ENCODE measurements around the gene MYOF.
"Not testable (repeated sequence)": the region's sequence is repeated elsewhere in the genome, so short reads cannot be mapped to it uniquely, and the experiment has no call there.

MYOF gene

DNA sequence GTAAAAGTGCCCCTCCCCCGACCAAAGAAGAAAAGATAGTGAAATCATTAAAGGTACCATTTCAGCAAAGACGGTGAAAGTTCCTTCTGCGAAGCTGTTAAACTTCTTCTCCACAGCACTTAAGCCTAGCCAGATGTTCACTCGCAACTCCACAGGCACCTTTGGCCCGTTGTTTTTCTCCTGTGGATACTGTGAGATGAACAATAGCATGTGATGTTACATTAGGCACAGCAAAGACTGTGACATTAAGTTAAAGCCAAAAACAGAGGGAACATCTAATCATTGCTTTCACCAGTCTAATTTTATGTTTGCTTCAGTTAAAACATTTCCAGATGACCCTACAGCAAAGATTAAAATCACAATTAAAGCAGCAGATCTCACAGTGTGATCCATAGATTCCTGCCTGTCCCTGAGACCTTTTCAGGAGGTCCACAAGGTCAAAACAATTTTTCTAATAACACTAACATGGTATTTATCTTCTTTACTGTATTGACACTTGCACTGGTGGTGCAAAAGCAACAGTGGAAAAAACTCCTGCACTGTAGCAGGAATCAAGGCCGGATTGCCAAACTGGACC lies 112.5 kb downstream of the MYOF start:
- Histone ChIP-seq H3K9ac (ENCODE audit: low read length) (no peak overlapping the region), H3K4me3 (ENCODE audit: low read length) (no peak overlapping the region), H3K27me3 (ENCODE audit: control insufficient read depth, insufficient read depth, low read length) (no peaks in the 10 kb centered on the region), H3K4me1 (ENCODE audit: control insufficient read depth, insufficient read depth, low read length) (no peaks in the 10 kb centered on the region), H3K36me3 (ENCODE audit: control insufficient read depth, insufficient read depth, low read length) (no peaks in the 10 kb centered on the region), H3K9me3 (ENCODE audit: control insufficient read depth, low read length) (no peaks in the 10 kb centered on the region)

- Histone ChIP-seq H3K9ac (ENCODE audit: low read length) (no peak overlapping the region), H3K27me3 (ENCODE audit: control insufficient read depth, insufficient read depth, low read length) (no peaks in the 10 kb centered on the region), H3K36me3 (ENCODE audit: control insufficient read depth, insufficient read depth, low read length) (no peaks in the 10 kb centered on the region), H3K9me3 (ENCODE audit: control insufficient read depth, low read length) (no peaks in the 10 kb centered on the region), H3K4me3 (ENCODE audit: low read length) (no peak overlapping the region), H3K4me1 (ENCODE audit: control insufficient read depth, insufficient read depth, low read length) (no peaks in the 10 kb centered on the region)
Observed at GRCh38 chr10:93368210-93368609, 113.9 kb downstream of the MYOF start.

GRCh38 chr10:93367664-93368063 lies 114.5 kb downstream of the MYOF start:
- no peaks in the 10 kb centered on the region for H3K27me3 ChIP-seq (ENCODE audit: control insufficient read depth, insufficient read depth, low read length)
- no peak overlapping the region for H3K9ac ChIP-seq (ENCODE audit: low read length)
- H3K36me3 ChIP-seq (ENCODE audit: control insufficient read depth, insufficient read depth, low read length): no peaks in the 10 kb centered on the region
- H3K4me1 ChIP-seq (ENCODE audit: control insufficient read depth, insufficient read depth, low read length): no peaks in the 10 kb centered on the region
- no peaks in the 10 kb centered on the region for H3K9me3 ChIP-seq (ENCODE audit: control insufficient read depth, low read length)
- no peak overlapping the region for H3K4me3 ChIP-seq (ENCODE audit: low read length)

DNA sequence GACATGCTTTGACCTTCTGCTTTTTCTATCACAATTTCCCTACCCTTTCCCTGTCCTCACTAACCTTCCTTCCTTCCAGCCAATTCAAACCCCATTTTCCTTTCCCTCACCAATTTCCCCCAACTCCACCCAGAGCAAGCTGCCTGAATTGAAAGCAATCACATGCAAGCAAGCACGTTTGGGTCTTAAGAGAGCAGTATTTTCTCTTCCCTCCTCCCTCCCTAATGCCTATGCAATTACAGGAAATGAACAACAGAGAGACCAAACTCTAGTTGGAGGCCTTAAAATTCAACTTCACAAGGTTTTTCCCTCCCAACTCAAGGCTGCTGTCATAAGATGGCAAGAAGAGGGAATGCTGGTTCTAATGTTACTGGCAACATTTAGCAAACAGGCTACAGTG lies 117.2 kb downstream of the MYOF start:
- no peak overlapping the region for H3K9ac ChIP-seq (ENCODE audit: low read length)
- H3K36me3 ChIP-seq (ENCODE audit: control insufficient read depth, insufficient read depth, low read length): no peaks in the 10 kb centered on the region

GRCh38 chr10:93363891-93364648 lies 118.1 kb downstream of the MYOF start:
- Histone ChIP-seq H3K36me3 (ENCODE audit: control insufficient read depth, insufficient read depth, low read length) (no peaks in the 10 kb centered on the region), H3K4me1 (ENCODE audit: control insufficient read depth, insufficient read depth, low read length) (no peaks in the 10 kb centered on the region), H3K4me3 (ENCODE audit: low read length) (no peak overlapping the region), H3K9me3 (ENCODE audit: control insufficient read depth, low read length) (no peaks in the 10 kb centered on the region), H3K27me3 (ENCODE audit: control insufficient read depth, insufficient read depth, low read length) (no peaks in the 10 kb centered on the region), H3K9ac (ENCODE audit: low read length) (no peak overlapping the region)

More for the DNA sequence above, 117.2 kb downstream of the MYOF start:
- Histone ChIP-seq H3K27me3 (ENCODE audit: control insufficient read depth, insufficient read depth, low read length) (no peaks in the 10 kb centered on the region), H3K4me3 (ENCODE audit: low read length) (no peak overlapping the region), H3K9me3 (ENCODE audit: control insufficient read depth, low read length) (no peaks in the 10 kb centered on the region), H3K4me1 (ENCODE audit: control insufficient read depth, insufficient read depth, low read length) (no peaks in the 10 kb centered on the region)

GRCh38 chr10:93358398-93358797 lies 123.7 kb downstream of the MYOF start:
- not testable (repeated sequence) for H3K27me3 ChIP-seq (ENCODE audit: control insufficient read depth, insufficient read depth, low read length); H3K36me3 ChIP-seq (ENCODE audit: control insufficient read depth, insufficient read depth, low read length)

GRCh38 chr10:93357680-93358079 lies 124.5 kb downstream of the MYOF start:
- Histone ChIP-seq H3K4me3 (ENCODE audit: low read length) (no peak overlapping the region), H3K9me3 (ENCODE audit: control insufficient read depth, low read length) (no peaks in the 10 kb centered on the region), H3K27me3 (ENCODE audit: control insufficient read depth, insufficient read depth, low read length) (no peaks in the 10 kb centered on the region), H3K9ac (ENCODE audit: low read length) (no peak overlapping the region), H3K4me1 (ENCODE audit: control insufficient read depth, insufficient read depth, low read length) (no peaks in the 10 kb centered on the region), H3K36me3 (ENCODE audit: control insufficient read depth, insufficient read depth, low read length) (no peaks in the 10 kb centered on the region)

More at GRCh38 chr10:93358398-93358797, 123.7 kb downstream of the MYOF start:
- not testable (repeated sequence) for H3K4me1 ChIP-seq (ENCODE audit: control insufficient read depth, insufficient read depth, low read length); H3K9ac ChIP-seq (ENCODE audit: low read length); H3K9me3 ChIP-seq (ENCODE audit: control insufficient read depth, low read length); H3K4me3 ChIP-seq (ENCODE audit: low read length)

DNA sequence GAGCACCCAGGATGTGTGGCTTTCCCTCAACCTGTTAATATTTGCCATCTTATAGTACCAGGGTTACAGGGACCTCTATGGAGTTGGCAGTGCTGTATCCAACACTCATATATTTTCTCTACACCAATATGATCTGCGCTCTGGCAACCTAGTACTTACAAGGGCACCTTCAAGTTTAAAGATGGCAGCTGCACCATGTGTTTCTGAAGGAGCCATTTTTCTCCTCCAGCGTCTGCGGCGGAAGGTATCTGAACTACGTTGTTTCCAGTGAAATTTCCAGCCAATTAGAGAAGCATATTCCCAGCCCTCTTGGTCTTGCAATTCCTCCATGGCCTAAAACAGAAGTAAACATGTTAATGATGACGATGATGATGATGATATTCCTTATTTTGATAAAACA lies 125.6 kb downstream of the MYOF start:
- no peak overlapping the region for H3K4me3 ChIP-seq (ENCODE audit: low read length)
- H3K4me1 ChIP-seq (ENCODE audit: control insufficient read depth, insufficient read depth, low read length): no peaks in the 10 kb centered on the region
- H3K36me3 ChIP-seq (ENCODE audit: control insufficient read depth, insufficient read depth, low read length): no peaks in the 10 kb centered on the region
- no peak overlapping the region for H3K9ac ChIP-seq (ENCODE audit: low read length)
- H3K9me3 ChIP-seq (ENCODE audit: control insufficient read depth, low read length): no peaks in the 10 kb centered on the region
- no peaks in the 10 kb centered on the region for H3K27me3 ChIP-seq (ENCODE audit: control insufficient read depth, insufficient read depth, low read length)

DNA sequence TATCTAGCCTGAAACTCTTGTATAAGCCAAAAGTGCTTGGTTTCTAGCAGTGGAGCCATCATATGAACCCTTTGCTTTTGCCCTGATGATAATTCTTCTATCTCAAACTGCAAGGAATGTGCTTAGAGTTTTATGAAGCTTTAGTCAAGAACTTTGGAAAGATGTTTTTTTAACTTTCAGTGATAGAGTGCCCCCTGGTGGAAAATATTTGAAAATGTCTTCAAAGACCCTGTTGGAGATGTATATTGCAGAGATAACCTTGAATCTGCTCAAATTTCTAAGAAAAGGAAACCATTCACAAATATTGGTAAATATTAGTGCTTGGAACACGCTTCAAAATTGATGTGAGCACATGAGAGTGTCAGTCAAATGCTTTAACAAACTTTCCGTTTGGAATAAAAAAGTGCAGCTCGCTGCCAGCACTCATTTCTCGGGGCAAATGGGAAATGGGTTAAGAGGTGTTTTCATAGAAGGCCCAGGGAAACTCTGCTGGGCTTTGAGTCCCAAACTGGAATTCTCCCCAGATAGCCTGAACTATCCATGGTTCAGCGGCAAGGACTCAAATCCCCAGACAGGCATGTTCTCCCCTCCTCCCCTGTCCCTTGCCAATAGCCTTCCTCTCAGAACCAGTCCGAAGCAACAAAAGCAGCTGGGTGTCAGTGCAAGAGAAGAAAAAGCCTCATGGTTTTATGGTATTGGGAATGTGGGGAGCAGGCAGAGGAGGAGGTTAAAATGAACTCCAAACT lies 129.3 kb downstream of the MYOF start:
- H3K36me3 ChIP-seq (ENCODE audit: control insufficient read depth, insufficient read depth, low read length): no peaks in the 10 kb centered on the region
- H3K4me3 ChIP-seq (ENCODE audit: low read length): no peak overlapping the region

DNA sequence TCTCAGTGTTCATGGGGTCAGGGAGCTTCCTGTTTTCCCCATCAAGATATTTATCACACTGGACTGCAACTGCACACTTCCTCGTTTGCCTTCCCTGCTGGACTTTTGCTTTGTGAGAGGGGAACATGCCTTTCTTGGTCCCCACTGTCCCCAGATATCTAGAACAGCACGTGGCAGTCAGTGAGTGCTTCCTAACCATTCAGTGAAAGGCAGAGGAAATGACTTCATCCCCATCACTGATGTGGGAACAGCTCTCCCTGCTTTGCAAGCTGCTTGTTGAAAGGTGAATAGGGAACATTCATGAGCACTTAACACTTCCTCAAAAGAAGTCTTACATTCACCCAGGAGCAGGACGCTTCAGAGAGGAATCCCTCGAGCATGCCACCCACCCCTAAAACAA lies 135.4 kb downstream of the MYOF start:
- H3K4me1 ChIP-seq (ENCODE audit: control insufficient read depth, insufficient read depth, low read length): no peaks in the 10 kb centered on the region
- H3K36me3 ChIP-seq (ENCODE audit: control insufficient read depth, insufficient read depth, low read length): peaks cover 7% of the 10 kb centered on the region
- no peak overlapping the region for H3K9ac ChIP-seq (ENCODE audit: low read length)
- H3K9me3 ChIP-seq (ENCODE audit: control insufficient read depth, low read length): no peaks in the 10 kb centered on the region
- H3K27me3 ChIP-seq (ENCODE audit: control insufficient read depth, insufficient read depth, low read length): no peaks in the 10 kb centered on the region
- no peak overlapping the region for H3K4me3 ChIP-seq (ENCODE audit: low read length)

More for the DNA sequence above, 129.3 kb downstream of the MYOF start:
- Histone ChIP-seq H3K4me1 (ENCODE audit: control insufficient read depth, insufficient read depth, low read length) (no peaks in the 10 kb centered on the region), H3K27me3 (ENCODE audit: control insufficient read depth, insufficient read depth, low read length) (no peaks in the 10 kb centered on the region), H3K9ac (ENCODE audit: low read length) (no peak overlapping the region), H3K9me3 (ENCODE audit: control insufficient read depth, low read length) (no peaks in the 10 kb centered on the region)

DNA sequence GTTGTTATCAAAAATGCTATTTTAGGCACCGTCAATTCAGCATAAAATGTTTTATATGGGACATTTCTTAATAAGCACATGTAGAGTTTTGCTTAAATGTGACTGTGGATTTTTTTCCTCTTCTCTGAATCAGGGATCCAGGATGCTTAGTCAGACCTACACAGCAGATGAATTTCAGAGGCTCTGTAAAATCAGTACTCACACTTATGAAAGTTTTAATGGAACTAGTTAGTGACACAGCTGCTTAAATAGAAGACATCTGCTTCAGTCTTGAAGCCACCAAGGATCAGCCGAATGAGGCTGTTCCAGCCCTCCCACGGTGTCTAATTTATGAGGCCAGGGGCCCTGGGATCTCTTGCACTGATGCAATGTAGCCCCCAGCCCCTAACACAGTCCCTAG lies 136.0 kb downstream of the MYOF start:
- Histone ChIP-seq H3K4me3 (ENCODE audit: low read length) (no peak overlapping the region), H3K27me3 (ENCODE audit: control insufficient read depth, insufficient read depth, low read length) (no peaks in the 10 kb centered on the region), H3K9ac (ENCODE audit: low read length) (no peak overlapping the region), H3K36me3 (ENCODE audit: control insufficient read depth, insufficient read depth, low read length) (peaks cover 7% of the 10 kb centered on the region), H3K9me3 (ENCODE audit: control insufficient read depth, low read length) (no peaks in the 10 kb centered on the region), H3K4me1 (ENCODE audit: control insufficient read depth, insufficient read depth, low read length) (no peaks in the 10 kb centered on the region)

DNA sequence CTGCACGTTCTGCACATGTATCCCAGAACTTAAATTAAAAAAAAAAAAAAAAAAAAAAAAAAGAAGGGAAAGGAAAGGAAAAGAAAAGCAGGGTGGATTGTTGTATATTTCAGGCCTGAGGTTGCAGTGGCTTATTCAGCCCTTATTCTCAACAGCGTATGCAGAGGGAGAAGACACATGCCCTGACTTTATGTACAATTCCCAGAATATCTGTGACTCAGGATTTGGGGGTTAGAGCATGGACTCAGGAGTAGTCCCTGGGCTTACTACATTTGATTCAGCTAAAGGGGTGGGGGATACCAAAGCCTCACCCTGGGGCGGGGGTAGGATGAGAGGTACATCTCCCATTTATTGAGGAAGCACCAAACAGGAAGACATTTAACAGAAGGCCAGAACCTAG lies 137.4 kb downstream of the MYOF start:
- H3K9ac ChIP-seq (ENCODE audit: low read length): no peak overlapping the region
- H3K4me1 ChIP-seq (ENCODE audit: control insufficient read depth, insufficient read depth, low read length): no peaks in the 10 kb centered on the region
- H3K27me3 ChIP-seq (ENCODE audit: control insufficient read depth, insufficient read depth, low read length): no peaks in the 10 kb centered on the region
- no peaks in the 10 kb centered on the region for H3K9me3 ChIP-seq (ENCODE audit: control insufficient read depth, low read length)
- H3K4me3 ChIP-seq (ENCODE audit: low read length): no peak overlapping the region
- peaks cover 7% of the 10 kb centered on the region for H3K36me3 ChIP-seq (ENCODE audit: control insufficient read depth, insufficient read depth, low read length)

Data from mucosa of stomach (tissue), 1 donor.